IMR-90 (cell line): Measurements from ENCODE around the gene FOXO6. TPM values are rescaled to one million over a fixed set of nuclear protein-coding genes. Genes with fewer than 3 reads are reported as not detected.

Source experiments
- ATAC-seq: fragments of 200-7000 bp; cut with Tn5 transposase; 2 replicates; pipeline ENCODE4 v1.9.1; 2020; ENCODE audit warnings: low read depth, mild to moderate bottlenecking, moderate library complexity
- BruUV-seq: library from RNA; stranded (reverse); fragments of 400-500 nt; replicated peaks from 2 replicates; lab custom pipeline; 2021; lab: Mats Ljungman, UMichigan
- CTCF ChIA-PET: fragments of 300-600 bp; formaldehyde crosslinking; extraction: SDS; loops from one replicate; lab custom pipeline; 2021; ENCODE audit warnings: antibody characterized with exemption; lab: Yijun Ruan, JAX
- POLR2A ChIA-PET: fragments of 300-600 bp; sonication (Branson Sonifier 250); formaldehyde crosslinking; loops from one replicate; lab custom pipeline; 2022; ENCODE audit warnings: antibody characterized with exemption; ENCODE audit not compliant: unreplicated experiment; lab: Charles Lee
- DNase-seq: peaks from one replicate; pipeline ENCODE4 v3.0.0; 2013
- H2AFZ ChIP-seq: replicated peaks from 2 replicates; pipeline ENCODE3; 2013; ENCODE audit warnings: low read length, mild to moderate bottlenecking; ENCODE audit not compliant: poor library complexity
- H2AK5ac ChIP-seq: 2 replicates; pipeline ENCODE4 v1.6.1; 2013; ENCODE audit warnings: low read depth, low read length, inconsistent platforms
- H2AK9ac ChIP-seq: replicated peaks from 2 replicates; pipeline ENCODE3; 2013; ENCODE audit warnings: mild to moderate bottlenecking, low read depth, low read length, moderate library complexity; ENCODE audit not compliant: poor library complexity
- H2BK120ac ChIP-seq: 2 replicates; pipeline ENCODE4 v1.6.1; 2013; ENCODE audit warnings: low read depth, low read length, inconsistent platforms
- H2BK15ac ChIP-seq: 3 replicates; pipeline ENCODE4 v1.6.1; 2013; ENCODE audit warnings: low read depth, low read length, inconsistent platforms
- H2BK20ac ChIP-seq: 2 replicates; pipeline ENCODE4 v1.6.1; 2013; ENCODE audit warnings: low read depth, mild to moderate bottlenecking, inconsistent platforms, low read length, moderate library complexity
- H2BK5ac ChIP-seq: 2 replicates; pipeline ENCODE4 v1.6.1; 2013; ENCODE audit warnings: mild to moderate bottlenecking, low read depth, low read length, inconsistent platforms; ENCODE audit not compliant: poor library complexity, severe bottlenecking
- H3K14ac ChIP-seq: replicated peaks from 2 replicates; pipeline ENCODE4 v1.6.1; 2013; ENCODE audit warnings: low read depth, low read length, inconsistent platforms
- H3K18ac ChIP-seq: 2 replicates; pipeline ENCODE4 v1.6.1; 2013; ENCODE audit warnings: low read depth, low read length, control low read depth
- H3K23ac ChIP-seq: 2 replicates; pipeline ENCODE4 v1.6.1; 2013; ENCODE audit warnings: low read depth, low read length, inconsistent platforms
- H3K27ac ChIP-seq: 2 replicates; pipeline ENCODE4 v1.5.1; 2013; ENCODE audit warnings: mild to moderate bottlenecking, control low read depth, low read length; ENCODE audit not compliant: insufficient read depth
- H3K27me3 ChIP-seq: 2 replicates; pipeline ENCODE4 v1.6.1; 2013; ENCODE audit warnings: low read length; ENCODE audit not compliant: control insufficient read depth, insufficient read depth
- H3K36me3 ChIP-seq: 2 replicates; pipeline ENCODE4 v1.6.1; 2013; ENCODE audit warnings: low read length, mixed read lengths; ENCODE audit not compliant: control insufficient read depth, insufficient read depth
- H3K4ac ChIP-seq: 2 replicates; pipeline ENCODE4 v1.6.1; 2013; ENCODE audit warnings: low read depth, low read length, inconsistent platforms
- H3K4me1 ChIP-seq: 2 replicates; pipeline ENCODE4 v1.6.1; 2013; ENCODE audit warnings: low read length, mixed read lengths; ENCODE audit not compliant: control insufficient read depth, insufficient read depth
- H3K4me2 ChIP-seq: 2 replicates; pipeline ENCODE4 v1.6.1; 2013; ENCODE audit warnings: low read depth, mild to moderate bottlenecking, control low read depth, low read length, moderate library complexity
- H3K4me3 ChIP-seq: 2 replicates; pipeline ENCODE4 v1.5.1; 2013; ENCODE audit warnings: low read depth, mild to moderate bottlenecking, control low read depth, low read length, moderate library complexity; ENCODE audit not compliant: insufficient read depth
- H3K56ac ChIP-seq: 2 replicates; pipeline ENCODE4 v1.6.1; 2013; ENCODE audit warnings: low read length, inconsistent platforms; ENCODE audit not compliant: insufficient read depth; ENCODE audit errors: extremely low read depth
- H3K79me1 ChIP-seq, 2 experiments: 2 replicates each; pipeline ENCODE4 v1.6.1; 2013; ENCODE audit warnings: low read length in 2 of 2, inconsistent platforms in 1 of 2, low read depth in 1 of 2
- H3K9ac ChIP-seq: 2 replicates; pipeline ENCODE4 v1.6.1; 2013; ENCODE audit warnings: low read depth, low read length, control low read depth
- H3K9me1 ChIP-seq: 2 replicates; pipeline ENCODE4 v1.6.1; 2013; ENCODE audit warnings: low read length, inconsistent platforms; ENCODE audit not compliant: insufficient read depth
- H3K9me3 ChIP-seq: 2 replicates; pipeline ENCODE4 v1.6.1; 2013; ENCODE audit warnings: low read length; ENCODE audit not compliant: control insufficient read depth, insufficient read depth
- H4K20me1 ChIP-seq: 2 replicates; pipeline ENCODE4 v1.6.1; 2013; ENCODE audit warnings: low read length, inconsistent platforms; ENCODE audit not compliant: insufficient read depth
- H4K5ac ChIP-seq: 2 replicates; pipeline ENCODE4 v1.6.1; 2013; ENCODE audit warnings: mild to moderate bottlenecking, low read depth, low read length, control low read depth
- H4K8ac ChIP-seq, 2 experiments: 2 replicates each; pipeline ENCODE4 v1.6.1; 2013; ENCODE audit warnings: low read depth in 2 of 2, low read length in 2 of 2, control low read depth in 1 of 2, inconsistent platforms in 1 of 2
- H4K91ac ChIP-seq: 2 replicates; pipeline ENCODE4 v1.6.1; 2013; ENCODE audit warnings: low read depth, low read length, inconsistent platforms; ENCODE audit not compliant: insufficient read depth
- BHLHE40 ChIP-seq: fragments of 150-350 bp; IDR thresholded peaks from 2 replicates; pipeline ENCODE4 v1.6.1; 2016; ENCODE audit warnings: mild to moderate bottlenecking, low read depth, low read length
- CHD1 ChIP-seq: IDR thresholded peaks from 2 replicates; pipeline ENCODE4 v1.6.1; 2012; ENCODE audit warnings: low read depth, low read length, improper control_type of control experiment
- FOS ChIP-seq: fragments of 150-350 bp; IDR thresholded peaks from 2 replicates; pipeline ENCODE4 v1.6.1; 2016; ENCODE audit warnings: low read depth, low read length
- MXI1 ChIP-seq: IDR thresholded peaks from 2 replicates; pipeline ENCODE4 v1.6.1; 2012; ENCODE audit warnings: low read depth, mild to moderate bottlenecking, low read length, moderate library complexity, borderline replicate concordance
- RAD21 ChIP-seq: IDR thresholded peaks from 2 replicates; pipeline ENCODE4 v1.6.1; 2012; ENCODE audit warnings: low read length, improper control_type of control experiment
- RCOR1 ChIP-seq: IDR thresholded peaks from 2 replicates; pipeline ENCODE4 v1.6.1; 2012; ENCODE audit warnings: mild to moderate bottlenecking, low read length, improper control_type of control experiment; ENCODE audit not compliant: insufficient replicate concordance
- RFX5 ChIP-seq: IDR thresholded peaks from 2 replicates; pipeline ENCODE4 v1.8.0; 2012; ENCODE audit warnings: low read depth, mild to moderate bottlenecking, low read length, moderate library complexity
- SMC3 ChIP-seq: fragments of 150-350 bp; IDR thresholded peaks from 2 replicates; pipeline ENCODE4 v1.6.1; 2016; ENCODE audit warnings: low read depth, mild to moderate bottlenecking, antibody characterized with exemption, low read length, moderate library complexity
- WGBS, 2 experiments: methylation state at CpG; one replicate each; pipeline versions ENCODE4 v1.1.5 to v1.1.7; 2013; ENCODE audit warnings: missing lambda C conversion rate in 2 of 2; ENCODE audit not compliant: insufficient read length in 1 of 2; ENCODE audit errors: extremely low coverage in 2 of 2; 5-methylcytosine and 5-hydroxymethylcytosine counted together
- dilution Hi-C: fragments of 300-500 bp; cut with HindIII; formaldehyde crosslinking; loops from one replicate; pipeline ENCODE4 v1.14.3; 2018; ENCODE audit warnings: low sequenced_read_pairs; ENCODE audit not compliant: unreplicated experiment
- in situ Hi-C: fragments of 300-500 bp; cut with MboI; formaldehyde crosslinking; loops from 3 replicates; pipeline ENCODE4 v1.14.3; 2019; ENCODE audit warnings: low sequenced_read_pairs, inconsistent platforms, mixed read lengths
- intact Hi-C: fragments of 100-400 bp; cut with micrococcal nuclease; formaldehyde crosslinking; loops from 2 replicates; pipeline ENCODE4 v1.10.0; 2022
- polyA plus RNA-seq, 3 experiments: library from polyadenylated mRNA; depleted of rRNA; stranded (reverse); fragments of >200 nt; gene quantifications; 2 replicates each; pipeline ENCODE4 v1.2.3, GENCODE V29; 2012; ENCODE audit warnings: low replicate concordance in 1 of 3
- total RNA-seq: library from RNA; depleted of rRNA; stranded (reverse); fragments of >200 nt; gene quantifications from 2 replicates; pipeline ENCODE4 v1.2.3, GENCODE V29; 2012
- TF ChIP-seq, protein P1 (sequence below): conservative IDR thresholded peaks from 2 replicates; pipeline ENCODE4 v1.5.1; 2012; ENCODE audit warnings: mild to moderate bottlenecking, low read depth, low read length, improper control_type of control experiment
- TF ChIP-seq, protein P2 (sequence below): fragments of 150-350 bp; IDR thresholded peaks from 2 replicates; pipeline ENCODE4 v1.6.1; 2017; ENCODE audit warnings: mild to moderate bottlenecking, antibody characterized with exemption, low read length, low read depth

The FOXO6 gene
- total and polyA plus RNA-seq, 2 of the 4 experiments (the other 2 are of a cell fraction): not detected

DNA sequence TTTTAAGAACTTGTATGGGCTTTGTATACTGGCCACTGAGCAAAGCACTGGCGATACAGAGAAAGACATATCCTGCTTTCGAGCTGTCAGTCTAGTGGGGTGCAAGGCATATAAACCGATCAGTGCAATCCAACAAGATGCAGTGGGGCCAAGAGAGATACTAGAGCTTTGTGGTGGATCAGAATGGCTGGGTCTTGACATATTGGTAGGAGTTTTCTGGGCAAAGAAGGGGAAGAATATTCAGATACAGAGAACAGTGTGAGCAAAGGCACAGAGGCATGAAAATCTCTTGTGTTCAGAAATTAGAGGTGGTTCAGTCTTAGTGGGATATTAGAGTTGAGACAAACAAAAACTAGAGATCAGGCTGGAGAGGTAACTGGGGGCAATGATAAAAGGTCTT lies 49.2 kb downstream of the FOXO6 start:
- Histone ChIP-seq H3K4me1 (no peaks in the 10 kb centered on the region), H3K9me3 (peaks cover 6% of the 10 kb centered on the region), H2BK5ac (no peak overlapping the region), H3K4me2 (no peak overlapping the region), H3K9ac (no peak overlapping the region), H4K20me1 (no peaks in the 10 kb centered on the region), H2BK15ac (no peak overlapping the region), H2BK20ac (no peak overlapping the region), H3K9me1 (no peaks in the 10 kb centered on the region), H3K27ac (no peak overlapping the region), H3K18ac (no peak overlapping the region), H2AK9ac (no peak overlapping the region), H3K23ac (no peak overlapping the region), H3K4ac (no peak overlapping the region), H2AK5ac (no peak overlapping the region), H3K27me3 (peaks cover 66% of the 10 kb centered on the region), H3K36me3 (no peaks in the 10 kb centered on the region), H2BK120ac (no peak overlapping the region), H4K91ac (no peak overlapping the region), H3K56ac (no peak overlapping the region), H2AFZ (no peak overlapping the region), H4K8ac (no peak overlapping the region), H3K14ac (no peak overlapping the region), H3K4me3 (no peak overlapping the region), H4K5ac (no peak overlapping the region), H3K79me1 (no peaks in the 10 kb centered on the region)
- POLR2A ChIA-PET: no interaction called here
- BruUV-seq: no TSS peak
- intact Hi-C loops (no loop called here), in situ Hi-C loops (loop anchor here (25.0 kb wide), 1 partner anchor 373 kb away; no protein-coding TSS in a partner anchor), dilution Hi-C loops (no loop called here)
- 79% methylated on average over 3 of the region's 3 CpGs; no CpG with 5 or more reads in 1 of the 2 experiments for WGBS, 2 experiments
- DNase-seq: no peak
- TF ChIP-seq FOS: no peak
- TF ChIP-seq RFX5: no peak
- TF ChIP-seq BHLHE40: no peak
- TF ChIP-seq RAD21: no peak
- no peak for TF ChIP-seq SMC3
- TF ChIP-seq, protein P1, sequence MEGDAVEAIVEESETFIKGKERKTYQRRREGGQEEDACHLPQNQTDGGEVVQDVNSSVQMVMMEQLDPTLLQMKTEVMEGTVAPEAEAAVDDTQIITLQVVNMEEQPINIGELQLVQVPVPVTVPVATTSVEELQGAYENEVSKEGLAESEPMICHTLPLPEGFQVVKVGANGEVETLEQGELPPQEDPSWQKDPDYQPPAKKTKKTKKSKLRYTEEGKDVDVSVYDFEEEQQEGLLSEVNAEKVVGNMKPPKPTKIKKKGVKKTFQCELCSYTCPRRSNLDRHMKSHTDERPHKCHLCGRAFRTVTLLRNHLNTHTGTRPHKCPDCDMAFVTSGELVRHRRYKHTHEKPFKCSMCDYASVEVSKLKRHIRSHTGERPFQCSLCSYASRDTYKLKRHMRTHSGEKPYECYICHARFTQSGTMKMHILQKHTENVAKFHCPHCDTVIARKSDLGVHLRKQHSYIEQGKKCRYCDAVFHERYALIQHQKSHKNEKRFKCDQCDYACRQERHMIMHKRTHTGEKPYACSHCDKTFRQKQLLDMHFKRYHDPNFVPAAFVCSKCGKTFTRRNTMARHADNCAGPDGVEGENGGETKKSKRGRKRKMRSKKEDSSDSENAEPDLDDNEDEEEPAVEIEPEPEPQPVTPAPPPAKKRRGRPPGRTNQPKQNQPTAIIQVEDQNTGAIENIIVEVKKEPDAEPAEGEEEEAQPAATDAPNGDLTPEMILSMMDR: no peak
- TF ChIP-seq MXI1: no peak
- TF ChIP-seq CHD1: no peak
- TF ChIP-seq RCOR1: no peak
- TF ChIP-seq, protein P2, sequence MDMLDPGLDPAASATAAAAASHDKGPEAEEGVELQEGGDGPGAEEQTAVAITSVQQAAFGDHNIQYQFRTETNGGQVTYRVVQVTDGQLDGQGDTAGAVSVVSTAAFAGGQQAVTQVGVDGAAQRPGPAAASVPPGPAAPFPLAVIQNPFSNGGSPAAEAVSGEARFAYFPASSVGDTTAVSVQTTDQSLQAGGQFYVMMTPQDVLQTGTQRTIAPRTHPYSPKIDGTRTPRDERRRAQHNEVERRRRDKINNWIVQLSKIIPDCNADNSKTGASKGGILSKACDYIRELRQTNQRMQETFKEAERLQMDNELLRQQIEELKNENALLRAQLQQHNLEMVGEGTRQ: no peak
- CTCF ChIA-PET: no interaction called here
- no peak for ATAC-seq
